Lower leg skin (tissue), 4 donors: ENCODE data around the gene FBXO22. TPM values are rescaled to one million over a fixed set of nuclear protein-coding genes. Genes with fewer than 3 reads are reported as not detected.

Experiments
- DNase-seq, 2 donors: peaks; one replicate each; pipeline ENCODE4 v3.0.0-alpha.2; 2019; ENCODE audit warnings: low spot score in 2 of 2
- H3K4me3 ChIP-seq: fragments of 200-600 bp; sonication (generic); 2 replicates; pipeline ENCODE4 v1.5.1; 2017; ENCODE audit warnings: mild to moderate bottlenecking, low read depth; ENCODE audit not compliant: poor library complexity, severe bottlenecking
- CTCF ChIP-seq, 3 donors: fragments of 450-650 bp; IDR thresholded peaks; one replicate each; pipeline ENCODE4 v1.5.1; 2016; ENCODE audit warnings: antibody characterized with exemption in 3 of 3, mild to moderate bottlenecking in 3 of 3, moderate library complexity in 2 of 3
- POLR2A ChIP-seq, 2 donors: fragments of 450-650 bp; IDR thresholded peaks; one replicate each; pipeline ENCODE4 v1.6.1; 2016 to 2017; ENCODE audit warnings: antibody characterized with exemption in 2 of 2, mild to moderate bottlenecking in 1 of 2, moderate library complexity in 1 of 2
- WGBS, 2 donors: methylation state at CpG; one replicate each; pipeline ENCODE4 v1.1.5; 2018; 5-methylcytosine and 5-hydroxymethylcytosine counted together
- intact Hi-C: fragments of 100-400 bp; cut with DNase I; formaldehyde crosslinking; loops from one replicate; pipeline ENCODE4 v1.15.0; 2023; ENCODE audit warnings: low total_unique reads
- total RNA-seq, 4 donors: library from RNA; depleted of rRNA; stranded (reverse); fragments of >200 nt; gene quantifications; one replicate each; pipeline ENCODE4 v1.1.0, GENCODE V29; 2016

Gene FBXO22
- total RNA-seq, 4 donors from 2014 or later, result 17.4 to 25.3 (median 21.6) TPM

- no peak for TF ChIP-seq CTCF (IDR thresholded peaks at IDR 0.05)
- no peak for TF ChIP-seq POLR2A (IDR thresholded peaks at IDR 0.05)
- 59 to 68% methylated on average over 1 of the region's 1 CpG for WGBS, 2 donors
- H3K4me3 ChIP-seq, result no peak overlapping the region
- intact Hi-C loops, result no loop called here
- DNase-seq, result no peak
Measured at GRCh38 chr15:75943713-75944215, 40.1 kb downstream of the FBXO22 start.

- H3K4me3 ChIP-seq, result no peak overlapping the region
- WGBS, 2 donors, result 73 to 83% methylated on average over 4 of the region's 4 CpGs
- intact Hi-C loops, result no loop called here
- TF ChIP-seq CTCF (IDR thresholded peaks at IDR 0.05) (no peak), POLR2A (IDR thresholded peaks at IDR 0.05) (no peak)
- DNase-seq, result no peak
Measured at GRCh38 chr15:75945953-75946352, 42.3 kb downstream of the FBXO22 start.

- TF ChIP-seq POLR2A (IDR thresholded peaks at IDR 0.05) (no peak), CTCF (IDR thresholded peaks at IDR 0.05) (no peak)
- intact Hi-C loops, result no loop called here
- peak in 1 of 2 donors; percentile 27 for DNase-seq
- no peak overlapping the region for H3K4me3 ChIP-seq
- 5 to 19% methylated on average over 1 of the region's 1 CpG for WGBS, 2 donors
Measured at GRCh38 chr15:75947092-75947491, 43.4 kb downstream of the FBXO22 start.

- intact Hi-C loops, result no loop called here
Measured at GRCh38 chr15:75948761-75949296, 45.2 kb downstream of the FBXO22 start.

GRCh38 chr15:75952525-75952924 lies 48.8 kb downstream of the FBXO22 start:
- intact Hi-C loops, result no loop called here
- DNase-seq, result no peak
- no peak overlapping the region for H3K4me3 ChIP-seq
- no peak for TF ChIP-seq POLR2A (IDR thresholded peaks at IDR 0.05)
- no peak for TF ChIP-seq CTCF (IDR thresholded peaks at IDR 0.05)
- WGBS, 2 donors, result 86 to 92% methylated on average over 4 of the region's 4 CpGs

More at GRCh38 chr15:75948761-75949296, 45.2 kb downstream of the FBXO22 start:
- H3K4me3 ChIP-seq, result no peak overlapping the region
- DNase-seq, result no peak
- no peak for TF ChIP-seq CTCF (IDR thresholded peaks at IDR 0.05)
- no peak for TF ChIP-seq POLR2A (IDR thresholded peaks at IDR 0.05)
- WGBS, 2 donors, result 81% methylated on average over 8 of the region's 8 CpGs

- WGBS, 2 donors, result 77 to 78% methylated on average over 1 of the region's 1 CpG
- DNase-seq, result no peak
- intact Hi-C loops, result no loop called here
- TF ChIP-seq POLR2A (IDR thresholded peaks at IDR 0.05) (no peak), CTCF (IDR thresholded peaks at IDR 0.05) (no peak)
- no peak overlapping the region for H3K4me3 ChIP-seq
Measured at GRCh38 chr15:75955720-75956119, 52.0 kb downstream of the FBXO22 start.
